HFFc6 (cell line): Measurements from ENCODE around the gene SNAPC1. TPM values are rescaled to one million over a fixed set of nuclear protein-coding genes. Genes with fewer than 3 reads are reported as not detected.

Source experiments
- DNase-seq: peaks from one replicate; pipeline ENCODE4 v3.0.0-alpha.2; 2018
- H3K27ac Mint-ChIP-seq: 2 replicates; pipeline ENCODE4 v1.8.0; 2020; ENCODE audit warnings: mild to moderate bottlenecking, mixed read lengths
- H3K27me3 Mint-ChIP-seq: 2 replicates; pipeline ENCODE4 v1.8.0; 2021; ENCODE audit warnings: mild to moderate bottlenecking, moderate library complexity, mixed read lengths; ENCODE audit not compliant: insufficient read depth
- H3K36me3 Mint-ChIP-seq: 2 replicates; pipeline ENCODE4 v1.8.0; 2021; ENCODE audit warnings: low read depth, mixed read lengths
- H3K4me1 Mint-ChIP-seq: 2 replicates; pipeline ENCODE4 v1.8.0; 2020; ENCODE audit warnings: low read depth, mixed read lengths
- H3K4me3 Mint-ChIP-seq: 2 replicates; pipeline ENCODE4 v1.8.0; 2020; ENCODE audit warnings: mild to moderate bottlenecking, moderate library complexity, mixed read lengths
- H3K9me3 Mint-ChIP-seq: 2 replicates; pipeline ENCODE4 v1.8.0; 2020; ENCODE audit warnings: mild to moderate bottlenecking, mixed read lengths
- total RNA-seq, 6 experiments: library from RNA; stranded (reverse); fragmentation: NEBNext Ultra II Directional; extraction: Animal tissue kit (Norgen Biotek cat#: 25700); gene quantifications; 2 replicates in 1 of 6; 3 replicates in 5 of 6; pipeline ENCODE4 v1.2.3, GENCODE V29; 2021
- TF ChIP-seq, protein P1 (sequence below): fragments of 200-600 bp; sonication (generic); IDR thresholded peaks from 2 replicates; pipeline ENCODE4 v1.5.0; 2021; ENCODE audit warnings: antibody characterized with exemption, mild to moderate bottlenecking

SNAPC1 gene
- total RNA-seq, 6 experiments from 2014 or later, result 12.1 to 15.8 (median 14.6) TPM

DNA sequence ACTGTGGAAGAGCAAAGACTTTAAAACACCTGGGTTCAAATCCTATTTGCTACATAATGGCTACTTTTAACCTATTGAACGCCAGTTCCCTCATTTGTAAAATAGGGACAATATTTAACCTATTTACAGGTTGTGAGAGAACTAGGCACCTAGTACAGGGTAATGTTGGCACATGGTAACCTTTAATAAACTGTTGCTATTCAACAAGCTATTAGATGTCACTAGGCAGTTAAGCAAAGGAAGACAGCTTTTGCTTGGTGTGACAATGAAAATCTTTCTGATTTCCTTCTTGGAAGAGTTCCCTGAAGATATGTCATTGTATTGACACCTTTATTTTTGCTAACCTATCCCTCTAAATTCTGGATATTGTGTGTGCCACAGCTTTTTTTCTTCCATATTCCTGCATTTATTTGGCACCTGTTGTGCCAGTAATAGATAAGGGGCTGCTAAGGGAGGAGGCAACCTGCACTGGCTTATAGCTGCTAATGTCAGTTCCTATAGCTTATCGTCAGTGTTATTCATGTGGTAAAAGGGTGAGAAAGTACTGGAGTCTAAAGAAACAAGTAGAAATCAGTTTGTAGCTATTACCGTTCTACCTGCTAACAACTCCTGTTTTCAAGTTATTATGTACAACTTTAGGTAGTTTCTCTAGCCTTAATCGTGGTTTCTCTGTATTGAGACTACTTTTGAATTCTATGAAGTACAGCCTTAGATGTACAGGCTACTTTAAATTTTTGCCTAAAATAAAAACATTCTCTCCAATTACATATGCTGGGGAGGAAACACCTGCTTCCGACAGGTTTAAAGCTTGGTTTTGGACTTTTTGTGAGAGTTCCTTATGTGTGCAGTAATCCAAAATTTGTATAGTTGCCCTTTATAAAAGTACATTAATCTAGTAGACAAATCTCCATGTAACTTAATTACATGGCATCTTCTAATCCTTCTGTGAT lies 42.6 kb upstream of the SNAPC1 start:
- peak overlapping the region; percentile 24; the same call in 1 of the 2 replicates for H3K27ac Mint-ChIP-seq
- TF ChIP-seq, protein P1, sequence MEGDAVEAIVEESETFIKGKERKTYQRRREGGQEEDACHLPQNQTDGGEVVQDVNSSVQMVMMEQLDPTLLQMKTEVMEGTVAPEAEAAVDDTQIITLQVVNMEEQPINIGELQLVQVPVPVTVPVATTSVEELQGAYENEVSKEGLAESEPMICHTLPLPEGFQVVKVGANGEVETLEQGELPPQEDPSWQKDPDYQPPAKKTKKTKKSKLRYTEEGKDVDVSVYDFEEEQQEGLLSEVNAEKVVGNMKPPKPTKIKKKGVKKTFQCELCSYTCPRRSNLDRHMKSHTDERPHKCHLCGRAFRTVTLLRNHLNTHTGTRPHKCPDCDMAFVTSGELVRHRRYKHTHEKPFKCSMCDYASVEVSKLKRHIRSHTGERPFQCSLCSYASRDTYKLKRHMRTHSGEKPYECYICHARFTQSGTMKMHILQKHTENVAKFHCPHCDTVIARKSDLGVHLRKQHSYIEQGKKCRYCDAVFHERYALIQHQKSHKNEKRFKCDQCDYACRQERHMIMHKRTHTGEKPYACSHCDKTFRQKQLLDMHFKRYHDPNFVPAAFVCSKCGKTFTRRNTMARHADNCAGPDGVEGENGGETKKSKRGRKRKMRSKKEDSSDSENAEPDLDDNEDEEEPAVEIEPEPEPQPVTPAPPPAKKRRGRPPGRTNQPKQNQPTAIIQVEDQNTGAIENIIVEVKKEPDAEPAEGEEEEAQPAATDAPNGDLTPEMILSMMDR, result no peak
- peaks cover 57% of the 10 kb centered on the region for H3K4me1 Mint-ChIP-seq
- peaks cover 18% of the 10 kb centered on the region for H3K36me3 Mint-ChIP-seq
- H3K9me3 Mint-ChIP-seq, result no peaks in the 10 kb centered on the region
- H3K4me3 Mint-ChIP-seq, result 0 out of 2 replicates have a peak overlapping the region, but pooled peaks have one; percentile 17
- no peak for DNase-seq
- H3K27me3 Mint-ChIP-seq, result no peaks in the 10 kb centered on the region

DNA sequence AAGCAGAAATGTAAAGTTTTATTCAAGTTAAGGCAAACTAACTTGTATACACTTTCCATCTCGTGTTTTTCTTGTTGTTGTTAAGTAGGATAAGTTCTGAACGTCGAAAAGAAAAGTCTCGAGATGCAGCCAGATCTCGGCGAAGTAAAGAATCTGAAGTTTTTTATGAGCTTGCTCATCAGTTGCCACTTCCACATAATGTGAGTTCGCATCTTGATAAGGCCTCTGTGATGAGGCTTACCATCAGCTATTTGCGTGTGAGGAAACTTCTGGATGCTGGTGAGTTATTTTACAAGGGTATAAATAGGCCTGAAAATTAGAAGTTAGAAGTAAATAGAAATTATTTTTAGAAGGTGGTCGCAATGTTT lies 41.9 kb upstream of the SNAPC1 start:
- TF ChIP-seq, protein P1, result no peak
- Mint-ChIP-seq H3K4me1 (peaks cover 63% of the 10 kb centered on the region), H3K4me3 (no peak overlapping the region), H3K36me3 (peaks cover 23% of the 10 kb centered on the region), H3K27me3 (no peaks in the 10 kb centered on the region; the same call in 1 of the 2 replicates), H3K27ac (peak overlapping the region; percentile 7; the same call in 1 of the 2 replicates), H3K9me3 (no peaks in the 10 kb centered on the region)
- DNase-seq, result no peak

DNA sequence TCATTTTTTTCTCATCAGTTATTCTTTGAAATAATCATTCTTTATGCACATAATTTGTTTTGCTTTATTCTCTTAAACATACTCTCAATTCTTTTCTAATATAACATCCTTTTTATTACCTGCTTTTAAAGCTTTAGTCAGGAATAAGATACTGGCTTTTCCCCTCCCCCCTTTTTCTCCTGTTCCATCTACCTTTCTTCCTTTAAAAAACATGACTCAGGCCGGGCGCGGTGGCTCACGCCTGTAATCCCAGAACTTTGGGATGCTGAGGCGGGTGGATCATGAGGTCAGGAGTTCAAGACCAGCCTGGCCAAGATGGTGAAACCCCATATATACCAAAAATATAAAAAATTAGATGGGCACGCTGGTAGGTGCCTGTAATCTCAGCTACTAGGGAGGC lies 41.5 kb upstream of the SNAPC1 start:
- H3K27me3 Mint-ChIP-seq, result no peaks in the 10 kb centered on the region; the same call in 1 of the 2 replicates
- DNase-seq, result no peak
- TF ChIP-seq, protein P1, result no peak
- no peaks in the 10 kb centered on the region for H3K9me3 Mint-ChIP-seq
- H3K27ac Mint-ChIP-seq, result peak overlapping the region; percentile 21; the same call in 1 of the 2 replicates
- peaks cover 59% of the 10 kb centered on the region for H3K4me1 Mint-ChIP-seq
- peaks cover 23% of the 10 kb centered on the region for H3K36me3 Mint-ChIP-seq
- no peak overlapping the region for H3K4me3 Mint-ChIP-seq

DNA sequence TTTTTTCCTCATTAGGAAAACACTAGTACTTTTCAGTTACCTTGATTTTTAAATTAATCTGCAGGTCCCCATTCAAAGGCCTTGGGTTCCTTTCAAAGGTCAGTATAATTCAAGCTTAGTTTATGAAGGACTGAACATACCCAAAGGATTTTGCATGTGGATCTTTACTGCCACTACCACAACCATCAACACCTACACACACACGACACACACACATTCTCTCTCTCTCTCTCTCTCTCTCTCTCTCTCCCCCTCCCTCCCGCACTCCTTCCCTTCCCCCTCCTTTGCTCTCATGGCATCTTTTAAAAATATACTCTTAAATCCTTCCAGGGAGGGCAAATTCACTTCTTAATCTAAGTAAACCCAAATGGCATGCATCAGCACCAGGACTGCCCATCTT lies 38.1 kb upstream of the SNAPC1 start:
- Mint-ChIP-seq H3K4me1 (peaks cover 34% of the 10 kb centered on the region), H3K9me3 (no peaks in the 10 kb centered on the region), H3K4me3 (no peak overlapping the region), H3K27me3 (no peaks in the 10 kb centered on the region; the same call in 1 of the 2 replicates), H3K27ac (no peak overlapping the region), H3K36me3 (peaks cover 48% of the 10 kb centered on the region)
- DNase-seq, result no peak
- TF ChIP-seq, protein P1, result no peak

DNA sequence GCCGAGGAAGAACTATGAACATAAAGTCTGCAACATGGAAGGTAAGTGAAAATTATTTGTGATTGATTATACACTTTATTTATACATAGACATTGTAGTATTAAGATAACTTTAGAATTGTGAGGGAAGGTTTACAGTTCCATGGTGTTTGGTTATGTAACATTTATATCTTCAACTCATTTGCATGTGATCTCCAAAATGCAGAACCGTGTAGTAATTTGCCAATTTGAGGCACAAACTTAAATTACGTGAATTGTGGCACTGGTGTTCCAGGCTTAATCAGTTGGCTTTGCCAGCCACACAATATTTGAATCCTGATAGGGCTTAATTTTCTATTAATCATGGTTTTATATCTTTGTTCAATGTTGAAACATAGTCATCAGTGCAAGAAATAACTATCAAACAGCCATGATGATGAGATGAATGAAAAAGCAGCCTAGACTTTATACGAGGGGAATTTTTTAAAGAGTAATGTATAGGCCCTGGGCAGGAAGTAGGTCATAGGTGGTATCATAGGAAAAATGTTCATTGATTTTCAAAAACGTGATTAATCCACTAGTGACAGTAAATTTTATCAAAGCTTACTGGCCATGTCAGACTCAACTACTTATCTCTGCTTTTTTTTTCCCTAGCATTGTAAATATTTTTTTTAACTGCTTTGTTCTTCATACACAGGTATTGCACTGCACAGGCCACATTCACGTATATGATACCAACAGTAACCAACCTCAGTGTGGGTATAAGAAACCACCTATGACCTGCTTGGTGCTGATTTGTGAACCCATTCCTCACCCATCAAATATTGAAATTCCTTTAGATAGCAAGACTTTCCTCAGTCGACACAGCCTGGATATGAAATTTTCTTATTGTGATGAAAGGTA lies 35.2 kb upstream of the SNAPC1 start:
- Mint-ChIP-seq H3K9me3 (no peaks in the 10 kb centered on the region), H3K4me3 (no peak overlapping the region), H3K36me3 (peaks cover 60% of the 10 kb centered on the region), H3K4me1 (peaks cover 7% of the 10 kb centered on the region), H3K27ac (peak overlapping the region; percentile 26), H3K27me3 (no peaks in the 10 kb centered on the region; the same call in none of the 2 replicates)
- TF ChIP-seq, protein P1, result no peak
- no peak for DNase-seq
